Choroid plexus epithelial cell (primary cell): Measurements from ENCODE around the gene GAS2.
A peak's percentile ranks its signal among the peaks of the same experiment; 100 is the strongest.

Experiments used
- DNase-seq: peaks from one replicate; pipeline ENCODE4 v3.0.0-alpha.2; 2010; ENCODE audit warnings: low read depth
- H3K4me3 ChIP-seq: 2 replicates; pipeline ENCODE4 v1.5.1; 2011; ENCODE audit warnings: low read depth, mild to moderate bottlenecking, control low read depth, low read length, moderate library complexity
- CTCF ChIP-seq: conservative IDR thresholded peaks from 2 replicates; pipeline ENCODE4 v1.5.1; 2011; ENCODE audit warnings: low read depth, mild to moderate bottlenecking, control low read depth, inconsistent platforms, low read length, moderate library complexity

Gene GAS2

GRCh38 chr11:22703591-22703990 lies 37.2 kb downstream of the GAS2 start:
- peak; percentile 20 for DNase-seq
- no peak for TF ChIP-seq CTCF
- H3K4me3 ChIP-seq = no peak overlapping the region

GRCh38 chr11:22707119-22707899 lies 40.9 kb downstream of the GAS2 start:
- DNase-seq = no peak
- H3K4me3 ChIP-seq = no peak overlapping the region
- no peak for TF ChIP-seq CTCF

- no peak for TF ChIP-seq CTCF
- DNase-seq = no peak
- no peak overlapping the region for H3K4me3 ChIP-seq
Measured at GRCh38 chr11:22711071-22711770, 44.8 kb downstream of the GAS2 start.

- H3K4me3 ChIP-seq = no peak overlapping the region
- DNase-seq = no peak
- TF ChIP-seq CTCF = no peak
Measured at GRCh38 chr11:22711880-22712279, 45.5 kb downstream of the GAS2 start.

GRCh38 chr11:22713336-22713735 lies 46.9 kb downstream of the GAS2 start:
- no peak for TF ChIP-seq CTCF
- no peak overlapping the region for H3K4me3 ChIP-seq
- DNase-seq = no peak

- no peak for DNase-seq
- TF ChIP-seq CTCF = no peak
- H3K4me3 ChIP-seq = no peak overlapping the region
Measured at GRCh38 chr11:22715971-22716370, 49.6 kb downstream of the GAS2 start.

- no peak overlapping the region for H3K4me3 ChIP-seq
- DNase-seq = no peak
- no peak for TF ChIP-seq CTCF
Measured at GRCh38 chr11:22720457-22720856, 54.0 kb downstream of the GAS2 start.
